ENCODE measurements around the gene DCAF5.

- TF ChIP-seq CTCF (IDR thresholded peaks at IDR 0.05; ENCODE audit: low read length) (no peak), EZH2phosphoT487 (IDR thresholded peaks at IDR 0.05; ENCODE audit: low read length) (no peak)
These were observed 106.5 kb downstream of the DCAF5 start for GRCh38 chr14:69046476-69046860.

All from MM.1S (cell line).